Heart left ventricle (tissue), 13 donors: ENCODE data around the gene TMEM101.

Source experiments
- POLR2A ChIP-seq, 2 donors: fragments of 450-650 bp; IDR thresholded peaks; one replicate each; pipeline ENCODE4 v1.6.1; 2017; ENCODE audit warnings: antibody characterized with exemption in 2 of 2, mild to moderate bottlenecking in 2 of 2, moderate library complexity in 2 of 2
- TF ChIP-seq, protein P1 (sequence below), 12 donors: fragments of 200-600 bp; sonication (generic) in 4 of 12; IDR thresholded peaks; one replicate each; pipeline versions ENCODE4 v1.5.0 to v1.8.0; 2018 to 2022; ENCODE audit warnings: antibody characterized with exemption in 12 of 12, mild to moderate bottlenecking in 5 of 12
- donor health status: ischemic (EF 13 %, LVEDD 7.1; RV severe dilation, severe dysfunction).
- donor health status: DM: no; HTN: yes; CAD: no.
- donor health status: DM: no; HTN: no; CAD: no.
- donor health status: ischemic (EF 25% LVEDD 6.9; RV normal size, moderate dysfunction).
- donor health status: ischemic (EF 25% LVEDD 5.7; RV mildly dilated, moderate dysfunction).
- donor health status: ischemic (EF 35%, LVEDD 5.7; RV mildly dilated, moderate dysfunction).
- donor health status: nonischemic (EF 11% LVEDD 7.7; RV severe dilation, severe dysfunction).
- donor health status: DM: yes; HTN: yes; CAD: no.
- donor health status: PGD.
- donor health status: ischemic (EF 29% LVEDD 5.4; RV normal size, mild dysfunction).
- donor health status: nonischemic (EF 23%, LVEDD 6.1; RV moderate dilation, normal function).

DNA sequence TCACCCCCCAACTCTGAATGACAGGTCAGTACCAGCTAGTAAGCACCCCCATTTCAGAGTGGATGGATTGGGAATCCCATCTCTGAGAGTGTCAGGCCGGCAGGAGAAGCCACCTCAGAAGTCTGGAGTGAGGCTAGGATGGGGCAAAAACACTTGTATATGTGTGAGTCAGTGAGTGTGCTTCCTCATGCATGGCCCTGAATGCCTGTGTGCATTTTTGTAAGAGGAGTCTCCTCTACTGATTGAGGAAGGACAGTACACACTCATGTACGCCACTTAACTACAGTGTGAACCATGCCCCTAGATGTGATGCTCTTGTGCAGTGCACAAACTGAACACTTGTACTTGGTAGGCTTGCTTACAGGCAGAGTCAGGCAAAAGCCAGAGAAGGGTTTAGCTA, 32.6 kb downstream of the TMEM101 start:
- no peak for TF ChIP-seq POLR2A (IDR thresholded peaks at IDR 0.05)
- TF ChIP-seq, protein P1, sequence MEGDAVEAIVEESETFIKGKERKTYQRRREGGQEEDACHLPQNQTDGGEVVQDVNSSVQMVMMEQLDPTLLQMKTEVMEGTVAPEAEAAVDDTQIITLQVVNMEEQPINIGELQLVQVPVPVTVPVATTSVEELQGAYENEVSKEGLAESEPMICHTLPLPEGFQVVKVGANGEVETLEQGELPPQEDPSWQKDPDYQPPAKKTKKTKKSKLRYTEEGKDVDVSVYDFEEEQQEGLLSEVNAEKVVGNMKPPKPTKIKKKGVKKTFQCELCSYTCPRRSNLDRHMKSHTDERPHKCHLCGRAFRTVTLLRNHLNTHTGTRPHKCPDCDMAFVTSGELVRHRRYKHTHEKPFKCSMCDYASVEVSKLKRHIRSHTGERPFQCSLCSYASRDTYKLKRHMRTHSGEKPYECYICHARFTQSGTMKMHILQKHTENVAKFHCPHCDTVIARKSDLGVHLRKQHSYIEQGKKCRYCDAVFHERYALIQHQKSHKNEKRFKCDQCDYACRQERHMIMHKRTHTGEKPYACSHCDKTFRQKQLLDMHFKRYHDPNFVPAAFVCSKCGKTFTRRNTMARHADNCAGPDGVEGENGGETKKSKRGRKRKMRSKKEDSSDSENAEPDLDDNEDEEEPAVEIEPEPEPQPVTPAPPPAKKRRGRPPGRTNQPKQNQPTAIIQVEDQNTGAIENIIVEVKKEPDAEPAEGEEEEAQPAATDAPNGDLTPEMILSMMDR (IDR thresholded peaks at IDR 0.05) = no peak
